ENCODE data around the gene TEAD4. TPM values are rescaled to one million over a fixed set of nuclear protein-coding genes. Genes with fewer than 3 reads are reported as not detected.

Gene TEAD4
- total and polyA plus RNA-seq, 4 donors = 0.79 to 3.8 (median 2.8) TPM

GRCh38 chr12:3061501-3062215 lies 102.5 kb downstream of the TEAD4 start:
- WGBS = 78% methylated on average over 3 of the region's 3 CpGs
- Histone ChIP-seq H3K9me3 (ENCODE audit: control insufficient read depth in 4 of 4, low read length in 3 of 4) (peaks cover 0 to 2% (median 0%) of the 10 kb centered on the region in 4 donors), H3K27me3 (ENCODE audit: control insufficient read depth in 4 of 4, insufficient read depth in 4 of 4, low read length in 3 of 4) (no peaks in the 10 kb centered on the region), H3K36me3 (ENCODE audit: control insufficient read depth in 4 of 4, insufficient read depth in 3 of 4, low read depth in 1 of 4, low read length in 3 of 4) (no peaks in the 10 kb centered on the region), H3K9ac (ENCODE audit: low read depth in 1 of 2, low read length in 2 of 2) (no peak overlapping the region), H3K27ac (ENCODE audit: low read depth in 1 of 2, low read length in 2 of 2) (no peak overlapping the region), H3K4me3 (ENCODE audit: low read depth in 1 of 3, low read length in 3 of 3) (no peak overlapping the region), H3K4me1 (ENCODE audit: control insufficient read depth in 4 of 4, insufficient read depth in 4 of 4, low read length in 3 of 4) (no peaks in the 10 kb centered on the region)
- no peak for DNase-seq (ENCODE audit: low spot score)
- TF ChIP-seq EGR1 (IDR thresholded peaks at IDR 0.05; ENCODE audit: low read depth in 2 of 2) (no peak), YY1 (IDR thresholded peaks at IDR 0.05) (no peak), RXRA (IDR thresholded peaks at IDR 0.05) (no peak), GABPA (IDR thresholded peaks at IDR 0.05 in 1 of 2, conservative IDR thresholded peaks at IDR 0.05 in 1 of 2) (no peak), TAF1 (conservative IDR thresholded peaks at IDR 0.05) (no peak), ZBTB33 (IDR thresholded peaks at IDR 0.05) (no peak), SP1 (IDR thresholded peaks at IDR 0.05) (no peak), FOXA2 (IDR thresholded peaks at IDR 0.05) (no peak), CTCF (IDR thresholded peaks at IDR 0.05; ENCODE audit: low read depth, low read length, missing input control) (no peak), HNF4A (conservative IDR thresholded peaks at IDR 0.05) (no peak), JUND (IDR thresholded peaks at IDR 0.05) (no peak), ATF3 (IDR thresholded peaks at IDR 0.05) (no peak), NR2F2 (IDR thresholded peaks at IDR 0.05) (no peak)

GRCh38 chr12:3065300-3065699 lies 106.1 kb downstream of the TEAD4 start:
- Histone ChIP-seq H3K9ac (ENCODE audit: low read depth in 1 of 2, low read length in 2 of 2) (no peak overlapping the region), H3K4me3 (ENCODE audit: low read depth in 1 of 3, low read length in 3 of 3) (no peak overlapping the region), H3K4me1 (ENCODE audit: control insufficient read depth in 4 of 4, insufficient read depth in 4 of 4, low read length in 3 of 4) (no peaks in the 10 kb centered on the region), H3K27ac (ENCODE audit: low read depth in 1 of 2, low read length in 2 of 2) (no peak overlapping the region), H3K36me3 (ENCODE audit: control insufficient read depth in 4 of 4, insufficient read depth in 3 of 4, low read depth in 1 of 4, low read length in 3 of 4) (no peaks in the 10 kb centered on the region), H3K9me3 (ENCODE audit: control insufficient read depth in 4 of 4, low read length in 3 of 4) (peaks cover 0 to 2% (median 0%) of the 10 kb centered on the region in 4 donors), H3K27me3 (ENCODE audit: control insufficient read depth in 4 of 4, insufficient read depth in 4 of 4, low read length in 3 of 4) (no peaks in the 10 kb centered on the region)
- WGBS = 83% methylated on average over 2 of the region's 2 CpGs
- no peak for DNase-seq (ENCODE audit: low spot score)
- no peak for TF ChIP-seq JUND (IDR thresholded peaks at IDR 0.05)
- TF ChIP-seq ATF3 (IDR thresholded peaks at IDR 0.05) = no peak
- no peak for TF ChIP-seq FOXA2 (IDR thresholded peaks at IDR 0.05)
- TF ChIP-seq CTCF (IDR thresholded peaks at IDR 0.05; ENCODE audit: low read depth, low read length, missing input control) = no peak
- TF ChIP-seq TAF1 (conservative IDR thresholded peaks at IDR 0.05) = no peak
- TF ChIP-seq RAD21 (IDR thresholded peaks at IDR 0.05) = no peak
- no peak for TF ChIP-seq MAX (IDR thresholded peaks at IDR 0.05)
- TF ChIP-seq FOXA1 (IDR thresholded peaks at IDR 0.05) = no peak
- no peak for TF ChIP-seq HNF4A (conservative IDR thresholded peaks at IDR 0.05)
- TF ChIP-seq NR2F2 (IDR thresholded peaks at IDR 0.05) = no peak
- no peak for TF ChIP-seq SP1 (IDR thresholded peaks at IDR 0.05)
- no peak for TF ChIP-seq RXRA (IDR thresholded peaks at IDR 0.05)
- TF ChIP-seq GABPA (IDR thresholded peaks at IDR 0.05 in 1 of 2, conservative IDR thresholded peaks at IDR 0.05 in 1 of 2) = no peak
- TF ChIP-seq HNF4G (IDR thresholded peaks at IDR 0.05) = no peak
- TF ChIP-seq REST (IDR thresholded peaks at IDR 0.05) = no peak
- TF ChIP-seq YY1 (IDR thresholded peaks at IDR 0.05) = no peak

Measured in liver (tissue), 9 donors.